Measurements from ENCODE around the gene LHX5.

DNA sequence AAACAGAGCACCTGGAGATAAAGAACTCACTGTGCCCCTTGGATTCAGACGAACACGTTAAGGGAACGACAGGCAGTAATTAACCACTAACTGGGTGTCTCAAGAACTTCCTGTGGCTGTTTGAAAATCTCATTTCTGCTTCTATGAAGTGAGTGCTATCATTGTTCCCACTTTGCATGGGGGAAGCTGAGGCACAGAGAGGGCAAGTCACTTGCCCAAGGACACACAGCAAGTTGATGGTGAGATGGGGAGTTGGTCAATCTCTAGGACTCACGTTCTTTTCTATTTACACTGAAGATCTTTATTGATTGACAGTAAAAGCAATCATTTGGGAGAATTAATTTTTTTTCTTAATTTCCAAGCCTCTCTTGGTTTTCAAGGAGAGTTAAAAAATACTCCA lies 26.8 kb upstream of the LHX5 start:
- TF ChIP-seq, protein P1, sequence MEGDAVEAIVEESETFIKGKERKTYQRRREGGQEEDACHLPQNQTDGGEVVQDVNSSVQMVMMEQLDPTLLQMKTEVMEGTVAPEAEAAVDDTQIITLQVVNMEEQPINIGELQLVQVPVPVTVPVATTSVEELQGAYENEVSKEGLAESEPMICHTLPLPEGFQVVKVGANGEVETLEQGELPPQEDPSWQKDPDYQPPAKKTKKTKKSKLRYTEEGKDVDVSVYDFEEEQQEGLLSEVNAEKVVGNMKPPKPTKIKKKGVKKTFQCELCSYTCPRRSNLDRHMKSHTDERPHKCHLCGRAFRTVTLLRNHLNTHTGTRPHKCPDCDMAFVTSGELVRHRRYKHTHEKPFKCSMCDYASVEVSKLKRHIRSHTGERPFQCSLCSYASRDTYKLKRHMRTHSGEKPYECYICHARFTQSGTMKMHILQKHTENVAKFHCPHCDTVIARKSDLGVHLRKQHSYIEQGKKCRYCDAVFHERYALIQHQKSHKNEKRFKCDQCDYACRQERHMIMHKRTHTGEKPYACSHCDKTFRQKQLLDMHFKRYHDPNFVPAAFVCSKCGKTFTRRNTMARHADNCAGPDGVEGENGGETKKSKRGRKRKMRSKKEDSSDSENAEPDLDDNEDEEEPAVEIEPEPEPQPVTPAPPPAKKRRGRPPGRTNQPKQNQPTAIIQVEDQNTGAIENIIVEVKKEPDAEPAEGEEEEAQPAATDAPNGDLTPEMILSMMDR (IDR thresholded peaks at IDR 0.05): no peak
- TF ChIP-seq, protein P2, sequence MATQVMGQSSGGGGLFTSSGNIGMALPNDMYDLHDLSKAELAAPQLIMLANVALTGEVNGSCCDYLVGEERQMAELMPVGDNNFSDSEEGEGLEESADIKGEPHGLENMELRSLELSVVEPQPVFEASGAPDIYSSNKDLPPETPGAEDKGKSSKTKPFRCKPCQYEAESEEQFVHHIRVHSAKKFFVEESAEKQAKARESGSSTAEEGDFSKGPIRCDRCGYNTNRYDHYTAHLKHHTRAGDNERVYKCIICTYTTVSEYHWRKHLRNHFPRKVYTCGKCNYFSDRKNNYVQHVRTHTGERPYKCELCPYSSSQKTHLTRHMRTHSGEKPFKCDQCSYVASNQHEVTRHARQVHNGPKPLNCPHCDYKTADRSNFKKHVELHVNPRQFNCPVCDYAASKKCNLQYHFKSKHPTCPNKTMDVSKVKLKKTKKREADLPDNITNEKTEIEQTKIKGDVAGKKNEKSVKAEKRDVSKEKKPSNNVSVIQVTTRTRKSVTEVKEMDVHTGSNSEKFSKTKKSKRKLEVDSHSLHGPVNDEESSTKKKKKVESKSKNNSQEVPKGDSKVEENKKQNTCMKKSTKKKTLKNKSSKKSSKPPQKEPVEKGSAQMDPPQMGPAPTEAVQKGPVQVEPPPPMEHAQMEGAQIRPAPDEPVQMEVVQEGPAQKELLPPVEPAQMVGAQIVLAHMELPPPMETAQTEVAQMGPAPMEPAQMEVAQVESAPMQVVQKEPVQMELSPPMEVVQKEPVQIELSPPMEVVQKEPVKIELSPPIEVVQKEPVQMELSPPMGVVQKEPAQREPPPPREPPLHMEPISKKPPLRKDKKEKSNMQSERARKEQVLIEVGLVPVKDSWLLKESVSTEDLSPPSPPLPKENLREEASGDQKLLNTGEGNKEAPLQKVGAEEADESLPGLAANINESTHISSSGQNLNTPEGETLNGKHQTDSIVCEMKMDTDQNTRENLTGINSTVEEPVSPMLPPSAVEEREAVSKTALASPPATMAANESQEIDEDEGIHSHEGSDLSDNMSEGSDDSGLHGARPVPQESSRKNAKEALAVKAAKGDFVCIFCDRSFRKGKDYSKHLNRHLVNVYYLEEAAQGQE (IDR thresholded peaks at IDR 0.05; ENCODE audit: insufficient read depth in 1 of 2, low read depth in 2 of 2, low read length in 1 of 2): no peak
- no peak for TF ChIP-seq TCF7L2 (IDR thresholded peaks at IDR 0.05; ENCODE audit: low read depth, low read length)

All from Panc1 (cell line).